Hypothalamus (tissue), 51 donors: ENCODE data around the gene ERGIC1.

Experiments used
- DNase-seq, 51 donors: peaks; one replicate each; lab custom pipeline; 2025; lab: John Stamatoyannopoulos, UW

The ERGIC1 gene

DNA sequence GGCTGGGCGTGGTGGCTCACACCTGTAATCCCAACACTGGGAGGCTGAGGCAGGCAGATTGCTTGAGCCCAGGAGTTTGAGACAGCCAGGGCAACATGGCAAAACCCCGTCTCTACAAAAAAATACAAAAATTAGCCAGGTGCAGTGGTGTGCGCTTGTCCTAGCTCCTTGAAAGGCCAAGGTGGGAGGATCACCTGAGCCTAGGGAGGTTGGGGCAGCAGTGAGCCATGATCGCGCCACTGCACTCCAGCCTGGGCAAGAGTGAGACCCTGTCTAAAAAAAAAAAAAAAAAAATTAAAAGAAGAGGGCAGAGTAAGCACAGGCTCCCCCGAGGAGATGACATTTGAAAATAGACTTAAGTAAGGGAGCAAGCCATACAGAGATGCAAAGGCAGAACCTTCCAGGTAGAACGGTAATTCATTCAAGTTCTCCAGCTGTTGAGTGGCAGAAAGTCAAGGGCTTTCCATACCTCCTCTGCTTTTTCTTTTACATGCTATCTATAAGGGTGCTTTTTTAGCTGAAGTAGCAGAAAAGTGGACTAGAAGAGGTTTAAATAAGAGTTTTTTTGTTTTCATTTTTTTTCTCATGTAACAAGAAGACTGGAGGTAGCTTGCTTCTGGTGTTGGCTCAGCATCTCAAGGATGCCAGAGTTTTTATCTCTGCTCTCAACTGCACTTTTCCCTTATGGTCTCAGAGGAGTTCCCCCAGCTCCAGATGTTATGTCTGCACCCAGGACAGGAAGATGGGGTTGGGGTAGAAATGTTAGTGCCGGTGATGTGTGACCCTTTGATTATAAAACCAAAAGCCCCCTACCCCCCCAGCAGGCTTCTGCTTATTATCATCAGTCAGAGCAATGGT lies 40.8 kb downstream of the ERGIC1 start:
- DNase-seq, result no peak

DNA sequence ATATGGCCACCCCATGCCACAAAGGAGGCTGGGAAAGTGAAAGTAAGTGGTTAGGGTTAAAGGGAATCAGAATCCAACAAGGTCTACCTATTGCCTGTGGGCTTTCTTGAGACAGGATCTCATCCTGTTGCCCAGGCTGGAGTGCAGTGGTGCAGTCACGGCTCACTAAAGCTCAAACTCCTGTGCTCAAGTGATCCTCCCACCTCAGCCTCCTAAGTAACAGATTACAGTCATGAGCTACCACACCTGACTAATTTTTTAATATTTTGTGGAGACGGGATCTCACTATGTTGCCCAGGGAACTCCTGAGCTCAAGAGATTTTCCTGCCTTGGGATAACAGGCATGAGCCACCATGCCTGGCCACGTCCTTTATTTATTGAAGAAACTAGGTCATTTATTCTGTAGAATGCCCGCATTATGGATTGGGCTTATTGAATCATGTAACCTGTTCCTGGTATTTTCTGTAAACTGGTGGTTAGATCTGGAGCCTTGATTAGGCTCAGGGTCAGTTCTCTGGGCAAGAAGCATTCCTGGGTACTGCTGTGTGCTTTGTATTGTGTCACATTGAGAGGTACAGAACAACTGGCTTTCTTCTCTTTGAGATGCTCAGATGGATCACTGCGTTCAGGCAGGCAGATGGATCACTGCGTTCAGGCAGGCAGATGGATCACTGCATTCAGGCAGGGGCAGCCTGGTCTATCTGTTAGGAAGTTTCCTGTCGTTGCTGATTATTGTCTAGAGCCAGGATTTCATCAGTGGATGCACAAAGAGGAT lies 41.6 kb downstream of the ERGIC1 start:
- DNase-seq, result peak in 1 of 51 donors; percentile 15

DNA sequence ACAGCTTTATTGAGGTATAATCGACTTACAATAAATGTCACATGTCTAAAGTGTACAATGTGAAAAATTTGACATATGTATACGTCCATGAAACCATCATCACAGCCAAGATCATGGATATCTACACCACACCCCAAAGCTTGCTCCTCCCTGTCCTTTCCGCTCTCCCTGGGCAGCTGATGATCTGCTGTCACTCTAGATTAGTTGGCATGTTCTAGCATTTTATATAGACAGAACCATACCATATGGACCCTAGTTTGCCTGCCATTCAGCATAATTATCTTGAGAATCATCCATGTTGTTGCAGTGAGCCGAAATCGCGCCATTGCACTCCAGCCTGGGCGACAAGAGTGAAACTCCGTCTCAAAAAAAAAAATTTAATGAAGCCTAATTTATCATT lies 42.5 kb downstream of the ERGIC1 start:
- DNase-seq, result no peak

DNA sequence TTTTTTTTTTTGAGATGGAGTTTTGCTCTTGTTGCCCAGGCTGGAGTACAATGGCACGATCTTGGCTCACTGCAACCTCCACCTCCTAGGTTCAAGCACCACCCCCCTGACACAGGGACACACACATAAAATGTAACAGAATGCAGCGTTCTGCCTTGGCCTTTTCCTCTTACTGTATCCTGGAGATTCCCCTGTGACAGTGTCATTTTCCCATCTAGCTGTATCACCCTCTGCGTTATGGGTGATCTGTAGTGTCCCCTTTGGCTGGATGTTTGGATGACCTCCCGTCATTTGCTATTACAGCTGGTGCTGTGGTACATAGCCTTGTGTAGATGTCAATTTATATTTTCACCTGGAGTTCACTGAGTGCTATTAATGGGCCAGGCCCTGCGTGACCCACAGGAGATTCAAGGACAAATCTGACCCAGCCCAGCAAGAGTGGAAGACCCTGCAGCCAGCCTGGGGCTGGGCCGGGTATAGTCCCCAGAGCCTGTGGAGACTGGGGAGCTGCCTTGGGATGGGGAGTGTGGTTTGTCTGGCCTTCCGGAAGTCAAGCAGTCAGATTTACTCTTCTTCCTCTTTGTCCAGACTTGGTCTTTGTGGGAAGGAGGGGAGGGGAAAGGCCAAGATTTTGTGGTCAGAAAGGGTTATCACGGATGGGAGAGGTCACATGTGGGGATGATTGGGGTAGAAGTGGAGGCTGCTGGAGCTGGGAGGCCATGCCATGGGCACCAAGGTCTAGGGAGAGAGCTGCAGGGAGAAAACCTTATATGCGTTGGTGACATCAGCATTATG lies 43.6 kb downstream of the ERGIC1 start:
- DNase-seq, result no peak

DNA sequence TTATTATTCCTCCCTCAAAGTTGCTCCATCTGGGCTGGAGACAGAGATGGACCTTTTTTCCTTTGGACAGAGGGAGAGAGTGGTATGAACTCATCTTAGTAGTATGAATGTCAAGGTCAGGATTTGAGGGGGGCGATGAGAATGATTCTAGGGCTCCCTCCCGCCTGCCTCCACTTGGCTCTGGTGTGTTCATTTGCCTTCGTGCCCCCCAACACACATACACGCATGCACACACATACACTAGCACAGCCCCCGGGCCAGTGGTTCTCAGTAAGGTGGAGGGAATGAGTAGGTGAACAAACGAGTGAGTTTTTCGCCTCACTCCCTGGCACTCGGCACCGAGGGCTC lies 44.5 kb downstream of the ERGIC1 start:
- no peak for DNase-seq

DNA sequence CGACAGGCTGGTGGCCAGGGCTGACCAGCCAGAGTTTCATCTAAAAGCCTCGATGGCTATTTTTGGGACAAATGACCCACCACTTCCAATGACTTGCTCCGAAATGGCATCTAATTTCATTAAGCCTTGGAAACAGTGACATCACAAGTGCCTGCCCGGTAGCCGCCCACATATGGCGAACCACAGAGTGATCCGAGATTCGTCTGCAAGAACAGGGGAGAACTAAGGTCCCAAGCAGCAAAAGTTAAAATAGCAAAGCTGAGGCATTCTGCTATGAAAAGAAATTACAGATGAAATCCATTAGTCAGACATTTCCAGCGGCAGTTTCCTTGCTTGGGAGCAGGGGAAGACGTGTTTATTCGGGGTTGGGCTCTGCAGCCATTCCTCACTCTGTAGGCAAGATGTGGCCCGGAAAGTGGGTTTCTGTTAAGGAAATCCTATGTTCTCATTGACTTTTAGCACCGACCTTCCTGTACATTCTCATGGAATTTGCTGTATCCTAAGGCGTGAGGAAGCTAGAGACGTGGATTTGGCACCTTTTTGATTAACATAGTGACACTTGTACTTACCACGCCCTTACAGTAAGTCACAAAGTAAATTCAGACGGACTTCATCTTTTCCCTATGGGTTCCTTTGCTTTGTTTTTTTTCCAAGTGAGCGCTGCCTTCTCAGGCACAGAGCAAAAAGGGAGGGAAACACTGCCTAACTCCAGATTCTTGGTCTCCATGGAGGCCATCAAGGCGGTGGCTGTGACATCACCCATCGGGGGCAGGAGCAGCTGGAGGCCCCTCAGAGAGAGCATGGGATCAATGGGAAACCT lies 45.1 kb downstream of the ERGIC1 start:
- DNase-seq, result peak in 1 of 51 donors; percentile 61

DNA sequence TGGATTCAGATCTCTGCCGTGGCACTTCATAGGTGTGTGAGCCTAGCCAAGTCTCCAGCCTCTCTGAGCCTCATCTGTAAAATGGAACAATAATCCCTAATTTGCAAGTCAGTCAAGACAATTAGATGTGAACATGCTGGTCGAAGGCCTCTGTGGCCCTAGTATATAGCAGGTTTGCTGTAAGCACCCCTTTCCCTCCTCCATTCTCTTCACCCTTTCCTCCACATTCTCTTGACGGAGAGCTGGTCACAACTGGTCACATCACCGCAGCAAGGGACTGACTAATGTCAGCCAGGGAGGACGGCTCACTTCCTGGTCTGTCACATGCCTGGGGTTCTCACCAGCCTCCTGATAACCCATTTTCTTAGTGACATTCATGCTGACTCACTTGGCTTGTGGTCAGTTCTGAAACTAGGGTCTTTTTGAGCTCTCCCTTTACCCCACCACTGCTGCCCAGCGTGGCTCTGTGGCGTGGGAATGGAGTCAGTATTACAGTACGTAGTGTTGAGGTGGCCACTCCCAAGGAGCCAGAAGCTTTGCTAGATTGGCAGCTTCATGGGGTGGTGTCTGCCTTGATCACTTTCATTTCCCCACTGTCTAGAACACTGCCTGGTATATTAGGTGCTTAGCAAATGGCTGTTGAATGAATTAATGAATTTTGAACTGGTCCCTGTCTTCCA lies 47.8 kb downstream of the ERGIC1 start:
- peak in 4 of 51 donors; percentile 15 to 41 (median 24) for DNase-seq

DNA sequence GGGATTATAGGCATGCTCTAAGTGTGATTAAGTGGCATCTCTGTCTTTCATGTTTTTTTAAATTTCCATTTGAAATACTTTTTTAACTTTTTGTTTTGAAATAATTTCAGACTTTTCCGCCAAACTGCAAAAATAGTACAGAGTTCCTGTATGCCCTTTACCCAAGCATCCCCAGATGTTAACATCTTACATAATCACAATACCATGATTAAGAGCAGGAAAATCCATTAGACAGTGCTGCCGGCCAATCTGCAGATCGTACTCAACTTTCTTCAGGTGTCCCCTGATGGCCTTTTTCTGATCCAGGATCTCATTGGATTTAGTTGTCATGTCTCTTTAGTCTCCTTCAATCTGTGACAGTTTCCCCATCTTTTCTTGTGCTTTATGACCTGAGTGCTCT lies 49.0 kb downstream of the ERGIC1 start:
- DNase-seq, result no peak

DNA sequence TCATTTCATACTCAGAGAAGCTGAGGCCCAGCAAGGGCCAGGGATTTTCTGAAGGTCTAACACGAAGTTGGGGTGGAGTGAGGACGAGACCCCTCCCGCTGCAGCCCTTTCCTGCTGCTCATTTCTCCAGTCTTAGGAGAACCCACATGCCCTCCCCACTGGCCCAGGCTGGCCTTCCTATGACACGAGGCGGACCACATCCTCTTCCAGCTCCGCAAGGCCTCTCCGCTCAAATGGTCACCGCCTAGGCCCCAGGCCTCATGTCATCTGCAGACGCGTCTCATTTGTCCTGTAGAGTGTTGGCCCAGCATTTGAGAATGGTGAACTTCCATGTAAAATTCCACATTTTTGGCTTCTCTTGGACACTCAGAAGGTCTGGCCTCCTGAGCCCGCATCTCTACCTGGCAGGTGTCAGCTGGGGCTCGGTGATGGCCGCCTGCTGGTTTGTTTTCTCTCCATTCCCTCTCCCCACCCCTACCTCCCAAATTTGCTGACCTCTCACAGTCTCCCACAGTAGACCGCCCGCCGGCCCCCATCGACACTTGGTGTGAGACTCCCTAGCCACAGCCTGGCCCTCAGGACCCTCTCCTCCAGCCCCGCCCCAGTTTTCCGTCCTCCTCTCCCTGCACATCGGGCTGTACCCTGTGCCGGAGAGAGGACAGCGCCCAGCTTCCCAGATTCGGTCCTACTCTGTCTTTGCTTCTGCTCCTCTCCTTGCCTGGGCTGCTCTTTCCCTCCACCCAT lies 51.7 kb downstream of the ERGIC1 start:
- DNase-seq, result peak in 13 of 51 donors; percentile 13 to 43 (median 25)

DNA sequence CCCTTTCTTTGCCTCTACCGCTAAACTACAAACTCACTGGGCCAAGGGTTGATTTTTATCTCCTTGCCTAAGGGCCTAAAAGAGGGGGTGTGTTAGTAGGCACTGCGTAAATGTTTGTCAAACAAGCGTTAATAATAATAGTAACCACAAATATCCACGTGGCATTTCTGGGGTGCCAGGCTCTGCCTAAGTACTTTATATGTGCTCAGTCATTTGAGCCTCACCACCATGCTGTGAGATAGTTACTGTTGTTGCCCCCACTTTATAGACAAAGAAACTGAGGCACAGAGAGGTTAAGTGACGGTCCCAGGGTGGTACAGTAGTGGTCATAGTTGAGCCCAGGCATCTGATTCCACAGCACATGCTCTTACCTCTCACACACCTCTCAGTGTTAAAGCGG lies 52.4 kb downstream of the ERGIC1 start:
- no peak for DNase-seq

DNA sequence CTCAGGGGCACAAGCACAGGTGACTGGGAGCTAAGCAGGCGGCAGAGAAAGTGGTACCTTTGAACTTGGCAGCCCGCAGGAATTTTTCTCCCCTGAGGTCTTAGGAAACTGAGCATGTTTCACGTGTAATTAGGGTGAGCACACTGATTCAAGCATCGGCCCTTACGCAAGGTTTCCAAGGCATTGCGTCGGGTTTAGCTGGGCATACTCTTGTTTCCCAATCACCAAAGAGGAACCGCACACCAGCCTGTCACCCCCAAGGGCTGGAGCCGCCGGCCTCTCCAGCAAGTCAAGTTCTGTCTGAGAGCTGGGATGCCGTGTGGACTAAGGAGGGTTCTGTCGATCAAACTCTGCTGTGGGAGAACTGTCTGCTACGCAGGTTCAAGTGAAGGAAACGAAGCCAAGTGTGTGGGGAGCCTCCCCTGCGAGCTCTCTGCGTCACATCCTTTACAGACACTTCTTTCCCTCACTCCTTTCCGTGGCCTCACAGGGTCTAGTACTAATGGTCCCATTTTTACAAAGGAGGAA lies 53.0 kb downstream of the ERGIC1 start:
- peak in 23 of 51 donors; percentile 22 to 77 (median 33) for DNase-seq

DNA sequence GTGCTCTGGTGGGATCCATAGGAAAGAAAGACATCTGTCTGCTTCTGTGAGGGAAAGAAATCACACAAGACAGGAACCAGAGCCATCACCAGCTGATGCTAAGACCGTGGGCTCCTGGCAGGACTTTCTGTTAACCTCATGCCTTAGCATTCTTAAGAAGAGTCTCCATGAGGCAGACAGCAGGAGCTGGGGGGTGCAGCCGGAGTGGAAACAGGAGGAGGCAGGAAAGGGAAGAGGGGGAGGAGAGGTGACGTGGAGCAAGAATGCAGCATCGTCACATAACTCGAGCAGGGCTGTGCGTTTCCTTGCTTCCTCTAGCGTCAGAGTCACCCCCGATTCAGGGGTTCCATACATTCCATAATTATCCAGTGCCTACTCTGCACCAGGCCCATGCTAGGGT lies 53.6 kb downstream of the ERGIC1 start:
- peak in 5 of 51 donors; percentile 15 to 63 (median 41) for DNase-seq

DNA sequence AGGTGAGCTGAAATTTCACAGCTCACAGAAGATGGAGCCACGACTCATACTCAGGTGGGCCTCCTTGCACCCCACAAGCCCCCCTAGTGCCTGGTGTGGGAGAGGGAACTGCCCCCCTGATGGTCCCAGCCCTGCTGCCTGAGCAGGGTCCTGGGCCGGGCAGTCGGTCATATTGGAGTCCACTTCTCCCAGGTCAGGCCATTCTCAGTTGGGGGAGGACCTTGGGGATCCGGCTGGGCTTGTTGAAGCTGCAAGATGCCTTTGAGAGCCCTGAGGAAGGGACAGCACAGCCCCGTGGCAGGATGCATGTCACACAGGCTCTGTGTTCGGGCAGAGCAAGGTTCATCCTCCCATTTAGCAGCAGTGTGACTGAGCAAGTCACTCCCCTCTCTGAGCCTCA lies 56.6 kb downstream of the ERGIC1 start:
- DNase-seq, result no peak

DNA sequence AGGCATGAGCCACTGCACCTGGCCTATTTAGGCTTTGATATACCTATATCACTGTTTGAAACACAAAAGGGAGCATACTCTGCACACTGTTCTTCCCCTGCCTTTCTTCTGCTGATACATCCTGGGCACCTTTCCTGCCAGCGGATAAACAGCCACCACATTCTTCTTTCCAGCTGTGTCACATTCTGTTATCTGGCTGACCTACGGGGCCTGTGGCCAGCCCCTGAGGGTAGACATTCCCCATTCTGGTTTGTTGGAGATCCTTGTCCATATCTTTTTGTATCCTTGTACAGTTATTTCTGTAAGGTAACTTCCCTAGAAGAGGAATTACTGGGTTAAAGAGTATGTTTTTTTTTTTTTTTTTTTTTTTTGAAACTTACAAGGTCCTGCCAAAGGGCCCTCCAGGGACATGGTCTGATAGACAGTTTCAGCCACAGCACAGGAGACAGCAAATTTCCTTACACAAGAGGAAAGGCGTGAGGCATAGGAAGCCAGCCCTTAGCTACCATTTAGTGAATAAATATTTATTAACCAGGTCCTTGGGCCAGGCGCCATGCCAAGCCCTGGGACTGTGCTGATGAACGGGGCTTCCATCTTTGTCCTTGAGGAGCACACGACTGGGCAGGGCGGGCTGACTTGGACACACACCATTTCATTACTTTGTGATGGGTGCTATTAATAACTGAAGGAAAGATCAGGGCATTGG lies 57.8 kb downstream of the ERGIC1 start:
- DNase-seq, result no peak

DNA sequence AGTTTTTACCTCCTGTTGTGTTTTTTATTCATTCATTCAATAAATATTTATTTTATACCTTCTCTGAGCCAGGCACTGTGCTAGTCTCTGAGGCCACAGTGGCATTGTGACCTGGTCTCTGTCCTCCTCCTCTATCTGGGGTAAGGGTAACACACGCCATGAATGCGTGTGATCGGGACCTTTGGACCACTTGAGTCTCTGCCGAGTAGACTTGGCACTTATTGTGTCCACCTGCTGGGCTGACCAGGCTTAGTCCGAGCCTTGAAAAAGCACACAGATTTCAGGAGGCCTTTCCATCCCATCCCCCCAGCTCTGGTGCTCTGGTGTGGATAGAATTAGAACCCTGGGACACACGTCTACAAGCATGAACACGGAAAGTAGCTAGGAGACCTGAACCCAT lies 58.7 kb downstream of the ERGIC1 start:
- DNase-seq, result no peak

DNA sequence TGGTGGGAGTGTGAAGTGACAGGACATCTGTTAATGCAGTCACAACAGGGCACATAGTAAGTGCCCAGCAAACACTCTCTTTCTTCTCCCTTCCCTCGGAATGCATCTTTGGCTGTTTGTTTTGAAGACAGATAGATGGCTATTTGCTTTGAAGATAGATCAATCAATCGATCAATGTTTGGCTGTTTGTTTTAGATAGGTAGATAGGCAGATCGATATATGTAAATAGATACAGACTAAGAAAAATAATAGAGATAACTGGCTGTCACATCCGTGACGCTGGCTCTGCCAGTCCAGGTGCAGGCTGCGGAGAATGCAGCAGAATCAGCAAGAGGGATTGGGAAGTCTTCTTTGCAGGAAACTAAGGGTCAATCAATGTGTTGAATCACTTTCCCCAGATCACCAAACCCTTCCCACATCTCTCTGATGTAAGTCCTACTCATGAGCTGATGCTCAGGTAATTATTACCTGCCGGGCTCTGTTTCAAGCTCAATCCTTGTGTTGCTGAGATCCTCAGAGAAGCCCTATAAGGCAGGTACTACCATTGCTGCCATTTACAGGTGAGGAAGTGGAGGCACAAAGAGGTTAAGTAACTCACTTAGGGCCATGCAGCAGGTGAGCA lies 60.8 kb downstream of the ERGIC1 start:
- DNase-seq, result no peak

DNA sequence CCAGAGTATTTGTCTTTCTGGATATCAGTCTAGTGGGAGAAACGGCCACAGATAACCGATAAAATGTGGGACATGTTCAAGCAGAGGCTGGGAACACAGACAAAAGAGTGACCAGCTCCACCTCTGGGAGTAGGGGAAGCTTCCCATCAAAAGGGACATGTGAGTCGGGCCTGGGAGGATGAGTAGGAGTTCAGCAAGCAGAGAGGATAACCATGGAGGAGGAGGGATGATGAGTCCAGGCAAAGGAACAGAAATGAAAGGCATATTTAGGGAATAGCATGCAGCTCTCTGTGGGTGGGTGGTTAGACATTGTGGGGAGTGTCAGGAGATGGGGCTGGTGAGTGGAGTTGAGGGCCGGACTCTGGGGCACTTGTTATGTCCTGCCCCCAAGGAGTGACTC lies 61.5 kb downstream of the ERGIC1 start:
- DNase-seq, result no peak

DNA sequence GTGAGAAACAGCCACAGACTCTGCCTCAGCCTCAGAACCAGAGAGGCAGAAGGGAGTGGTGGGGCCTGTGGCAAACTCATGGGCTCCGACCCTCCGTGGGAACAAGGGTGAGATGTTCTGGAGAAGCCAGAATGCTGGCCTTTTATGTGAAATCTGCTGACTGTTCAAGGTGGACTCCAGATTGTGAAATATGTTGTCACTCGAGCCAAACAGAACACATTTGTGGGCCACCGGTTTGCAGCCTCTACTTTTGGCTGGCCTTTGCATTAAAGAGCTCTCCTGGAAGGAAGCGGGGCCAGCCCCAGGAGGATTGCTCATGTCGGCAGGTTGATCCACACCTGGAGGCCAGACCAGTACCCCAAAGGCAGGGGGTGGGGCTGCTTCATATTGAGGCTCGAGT lies 62.4 kb downstream of the ERGIC1 start:
- no peak for DNase-seq
